Measurements from ENCODE around the gene ACVR1C. TPM values are rescaled to one million over a fixed set of nuclear protein-coding genes. Genes with fewer than 3 reads are reported as not detected.

ACVR1C gene
- 1 to 10 TPM; 1.4 to 2.3 TPM for total RNA-seq
- 0.47 TPM for polyA plus RNA-seq (ENCODE audit: insufficient read depth, low read depth, low replicate concordance)
- long read RNA-seq, donor 1 = 0 reads
- long read RNA-seq, donor 2 = 0 reads

- H3K9me3 ChIP-seq = no peaks in the 10 kb centered on the region
- TF ChIP-seq POLR2A (IDR thresholded peaks at IDR 0.05) (no peak), CTCF (IDR thresholded peaks at IDR 0.05) (peak; percentile 23 to 65 (median 61))
- H3K4me1 ChIP-seq = no peaks in the 10 kb centered on the region
- WGBS, 2 donors = 1% methylated on average over 17 to 51 of the region's 79 CpGs
- no peaks in the 10 kb centered on the region for H3K27me3 ChIP-seq
- peak within 1 kb of the TSS; percentile 64 to 70 for H3K4me3 ChIP-seq
- peak; percentile 94 for DNase-seq
- no peaks in the 10 kb centered on the region for H3K36me3 ChIP-seq (ENCODE audit: low read depth, missing control alignments)
- peak within 1 kb of the TSS in 1 of 2 donors; percentile 55 for H3K27ac ChIP-seq
- intact Hi-C loops (cut with DNase I; ENCODE audit: low total_unique reads) = no loop called here
Measured at GRCh38 chr2:157628477-157629415, at the start of gene ACVR1C. Gene ACVR1C, minus strand, starts transcription at chr2:157628864. Its CDS starts 220 bp downstream, at chr2:157628644.

GRCh38 chr2:157677941-157678340 is 49.3 kb upstream of the ACVR1C start:
- DNase-seq = no peak
- H3K4me3 ChIP-seq = no peak overlapping the region
- H3K27me3 ChIP-seq = no peaks in the 10 kb centered on the region
- no peaks in the 10 kb centered on the region for H3K4me1 ChIP-seq
- H3K9me3 ChIP-seq = no peaks in the 10 kb centered on the region
- TF ChIP-seq CTCF (IDR thresholded peaks at IDR 0.05) = no peak
- TF ChIP-seq POLR2A (IDR thresholded peaks at IDR 0.05) = no peak
- H3K36me3 ChIP-seq (ENCODE audit: low read depth, missing control alignments) = no peaks in the 10 kb centered on the region
- no peak overlapping the region for H3K27ac ChIP-seq
- intact Hi-C loops (cut with DNase I; ENCODE audit: low total_unique reads) = no loop called here

- intact Hi-C loops (cut with DNase I; ENCODE audit: low total_unique reads) = no loop called here
- no peaks in the 10 kb centered on the region for H3K9me3 ChIP-seq
- H3K4me3 ChIP-seq = no peak overlapping the region
- TF ChIP-seq CTCF (IDR thresholded peaks at IDR 0.05) = no peak
- TF ChIP-seq POLR2A (IDR thresholded peaks at IDR 0.05) = no peak
- H3K27ac ChIP-seq = no peak overlapping the region
- H3K36me3 ChIP-seq (ENCODE audit: low read depth, missing control alignments) = no peaks in the 10 kb centered on the region
- H3K4me1 ChIP-seq = no peaks in the 10 kb centered on the region
- no peaks in the 10 kb centered on the region for H3K27me3 ChIP-seq
- DNase-seq = no peak
- WGBS, 2 donors = 87 to 94% methylated on average over 10 of the region's 10 CpGs
Measured at GRCh38 chr2:157672129-157672528, 43.5 kb upstream of the ACVR1C start.

GRCh38 chr2:157662401-157662800 is 33.7 kb upstream of the ACVR1C start:
- H3K9me3 ChIP-seq = no peaks in the 10 kb centered on the region
- intact Hi-C loops (cut with DNase I; ENCODE audit: low total_unique reads) = no loop called here
- H3K27ac ChIP-seq = no peak overlapping the region
- peaks cover 30% of the 10 kb centered on the region for H3K4me1 ChIP-seq
- no peaks in the 10 kb centered on the region for H3K36me3 ChIP-seq (ENCODE audit: low read depth, missing control alignments)
- TF ChIP-seq POLR2A (IDR thresholded peaks at IDR 0.05) = no peak
- no peak for TF ChIP-seq CTCF (IDR thresholded peaks at IDR 0.05)
- no peak overlapping the region for H3K4me3 ChIP-seq
- 65 to 67% methylated on average over 1 of the region's 1 CpG for WGBS, 2 donors
- no peaks in the 10 kb centered on the region for H3K27me3 ChIP-seq
- no peak for DNase-seq

Measured in testis (tissue), 5 donors.